ENCODE measurements around the gene VEPH1.
"Not testable (repeated sequence)": the region's sequence is repeated elsewhere in the genome, so short reads cannot be mapped to it uniquely, and the experiment has no call there.

DNA sequence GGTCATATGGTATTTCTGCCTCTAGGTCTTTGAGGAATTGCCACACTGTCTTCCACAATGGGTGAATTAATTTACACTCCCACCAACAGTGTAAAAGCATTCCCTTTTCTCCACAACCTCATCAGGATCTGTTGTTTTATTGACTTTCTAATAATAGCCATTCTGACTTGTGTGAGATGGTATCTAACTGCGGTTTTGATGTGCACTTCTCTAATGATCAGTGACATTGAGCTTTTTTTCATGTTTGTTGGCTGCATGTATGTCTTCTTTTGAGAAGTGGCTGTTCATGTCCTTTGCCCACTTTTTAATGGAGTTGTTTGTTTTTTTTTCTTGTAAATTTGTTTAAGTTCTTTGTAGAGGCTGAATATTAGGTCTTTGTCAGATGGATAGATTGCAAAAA is 178.3 kb downstream of the VEPH1 start:
- not testable (repeated sequence) for TF ChIP-seq EZH2 (IDR thresholded peaks at IDR 0.05; ENCODE audit: insufficient read depth, poor library complexity, severe bottlenecking); EZH2phosphoT487 (IDR thresholded peaks at IDR 0.05; ENCODE audit: insufficient read depth, low read depth)

Measured in GM23248 (cell line).